ENCODE measurements around the gene DIAPH2.

The DIAPH2 gene

DNA sequence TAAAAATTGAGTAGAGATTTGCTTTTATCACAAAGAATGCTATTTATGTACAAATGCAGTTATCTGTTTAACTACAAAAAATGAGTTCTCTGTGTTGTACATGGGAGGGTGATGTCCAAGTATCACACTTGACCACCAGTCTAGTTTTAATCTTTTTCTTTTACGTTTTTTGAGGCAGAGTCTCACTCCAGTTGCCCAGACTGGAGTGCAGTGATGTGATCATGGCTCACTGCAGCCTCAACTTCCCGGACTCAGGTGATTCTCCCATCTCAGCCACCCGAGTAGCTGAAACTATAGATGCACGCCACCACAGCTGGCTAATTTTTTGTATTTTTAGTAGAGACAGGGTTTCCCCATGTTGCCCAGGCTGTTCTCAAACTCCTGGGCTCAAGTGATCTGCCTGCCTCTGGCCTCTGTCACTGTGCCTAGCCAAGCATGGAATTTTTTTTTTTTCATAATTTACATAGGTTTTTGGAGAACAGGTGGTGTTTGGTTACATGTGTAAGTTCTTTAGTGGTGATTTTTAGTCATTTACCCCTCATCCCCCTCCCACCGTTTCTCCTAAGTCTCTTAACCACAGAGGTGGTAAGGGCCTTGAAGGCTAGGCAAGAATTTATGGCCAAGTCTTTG is 151.1 kb downstream of the DIAPH2 start:
- TF ChIP-seq CTCF (IDR thresholded peaks at IDR 0.05), result no peak

DNA sequence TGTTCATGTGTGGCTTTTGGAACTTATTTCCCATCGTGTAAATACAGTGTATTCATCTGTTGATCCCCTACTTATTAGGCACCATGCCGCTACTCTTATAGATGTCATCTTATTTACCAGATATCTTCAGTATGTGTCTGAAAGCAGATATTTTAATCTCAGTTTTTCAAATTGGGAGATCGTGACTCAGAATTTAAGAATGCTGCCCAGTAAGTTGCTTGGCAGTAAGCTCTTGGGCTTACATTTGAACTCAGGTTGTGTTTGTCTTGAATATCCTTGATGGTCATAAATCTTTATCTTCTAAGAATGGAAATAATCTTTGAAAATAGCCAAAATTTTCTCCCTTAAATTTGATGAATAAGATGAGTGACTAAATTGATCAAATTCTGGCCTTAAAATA is 153.2 kb downstream of the DIAPH2 start:
- no peak for TF ChIP-seq CTCF (IDR thresholded peaks at IDR 0.05)

GRCh38 chrX:96838537-96838936 is 153.9 kb downstream of the DIAPH2 start:
- TF ChIP-seq CTCF (IDR thresholded peaks at IDR 0.05), result no peak

- TF ChIP-seq CTCF (IDR thresholded peaks at IDR 0.05), result no peak
These were observed 156.7 kb downstream of the DIAPH2 start for GRCh38 chrX:96841325-96841724.

- TF ChIP-seq CTCF (IDR thresholded peaks at IDR 0.05), result no peak
These were observed 158.9 kb downstream of the DIAPH2 start for GRCh38 chrX:96843566-96843965.

DNA sequence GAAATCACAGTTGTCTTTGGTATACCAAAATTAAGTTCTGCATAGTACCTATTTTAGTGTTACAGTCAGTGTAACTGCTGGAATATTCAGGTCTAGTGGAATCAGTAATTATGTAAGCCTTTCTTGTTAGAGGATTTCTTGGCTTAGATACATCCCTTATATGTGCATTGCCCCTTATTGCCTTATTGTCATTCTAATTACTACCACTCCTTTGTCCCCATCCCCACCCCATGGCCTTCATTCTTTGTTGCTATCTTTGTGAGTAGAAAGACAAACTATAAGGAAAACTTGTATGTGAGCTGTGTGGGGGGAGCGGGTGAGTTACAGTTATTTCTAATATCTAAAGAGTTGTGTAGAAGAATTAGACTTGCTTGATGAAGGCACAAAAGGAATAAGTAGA is 162.2 kb downstream of the DIAPH2 start:
- no peak for TF ChIP-seq CTCF (IDR thresholded peaks at IDR 0.05)

GRCh38 chrX:96861218-96861617 is 176.6 kb downstream of the DIAPH2 start:
- no peak for TF ChIP-seq CTCF (IDR thresholded peaks at IDR 0.05)

GRCh38 chrX:96861661-96862060 is 177.0 kb downstream of the DIAPH2 start:
- TF ChIP-seq CTCF (IDR thresholded peaks at IDR 0.05), result no peak
